GM18861 (cell line): Measurements from ENCODE around the gene SMG6.
A peak's percentile ranks its signal among the peaks of the same experiment; 100 is the strongest.

Source experiments
- ATAC-seq: cut with Tn5 transposase; IDR thresholded peaks from one replicate; pipeline ENCODE4 v1.9.1; 2021; ENCODE audit not compliant: unreplicated experiment

The SMG6 gene

DNA sequence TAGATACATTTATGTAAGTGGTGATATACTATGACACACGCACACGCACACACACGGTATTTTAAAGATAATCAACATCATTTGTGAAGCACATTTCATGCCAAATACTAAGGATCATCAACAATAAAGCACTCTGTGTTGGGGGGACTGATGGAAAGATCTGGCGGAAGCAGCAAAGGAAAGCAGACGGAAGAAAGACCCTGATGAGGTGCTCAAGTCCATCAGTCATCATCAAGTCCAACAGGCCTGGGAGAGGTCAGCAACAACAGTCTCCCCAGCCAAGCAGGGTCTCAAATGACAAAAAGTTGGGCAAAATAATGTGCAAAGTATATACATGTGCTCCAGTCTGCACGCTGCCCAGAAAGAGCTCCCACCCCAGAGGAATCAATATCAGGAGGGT, 193.1 kb downstream of the SMG6 start:
- ATAC-seq, result no peak

DNA sequence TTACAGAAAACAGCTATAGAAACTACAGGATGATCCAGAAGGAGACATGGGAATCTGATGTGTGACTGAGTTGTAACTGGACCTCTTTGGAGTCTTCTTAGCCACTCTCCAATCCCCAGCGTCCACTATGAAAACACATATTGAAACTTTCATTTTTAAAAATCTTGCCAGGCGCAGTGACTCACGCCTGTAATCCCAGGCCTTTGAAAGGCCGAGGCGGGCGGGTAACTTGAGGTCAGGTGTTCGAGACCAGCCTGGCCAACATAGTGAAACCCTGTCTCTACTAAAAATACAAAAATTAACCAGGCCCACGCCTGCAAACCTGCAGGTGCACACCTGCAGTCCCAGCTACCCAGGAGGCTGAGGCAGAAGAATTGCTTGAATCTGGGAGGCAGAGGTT, 195.4 kb downstream of the SMG6 start:
- ATAC-seq, result no peak

DNA sequence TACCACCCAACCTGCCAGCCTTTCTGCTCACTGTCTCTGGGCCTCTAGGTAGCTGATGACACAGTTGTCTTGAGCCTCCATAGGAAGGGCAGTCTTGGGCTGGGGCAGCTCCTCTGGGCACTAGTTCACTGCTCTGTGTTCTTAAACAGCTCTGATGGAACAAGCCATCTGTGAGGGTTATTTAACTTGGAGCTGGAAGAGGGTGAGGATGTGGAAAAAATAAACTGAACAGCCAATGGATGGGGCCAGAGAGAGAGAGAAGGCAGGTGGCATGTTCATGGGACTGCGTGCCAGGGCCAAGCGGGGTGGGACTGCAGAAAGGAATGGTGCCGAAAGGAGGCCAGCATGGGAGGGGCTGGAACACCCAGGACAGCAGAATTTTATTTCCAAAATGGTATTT, 196.1 kb downstream of the SMG6 start:
- ATAC-seq, result no peak

DNA sequence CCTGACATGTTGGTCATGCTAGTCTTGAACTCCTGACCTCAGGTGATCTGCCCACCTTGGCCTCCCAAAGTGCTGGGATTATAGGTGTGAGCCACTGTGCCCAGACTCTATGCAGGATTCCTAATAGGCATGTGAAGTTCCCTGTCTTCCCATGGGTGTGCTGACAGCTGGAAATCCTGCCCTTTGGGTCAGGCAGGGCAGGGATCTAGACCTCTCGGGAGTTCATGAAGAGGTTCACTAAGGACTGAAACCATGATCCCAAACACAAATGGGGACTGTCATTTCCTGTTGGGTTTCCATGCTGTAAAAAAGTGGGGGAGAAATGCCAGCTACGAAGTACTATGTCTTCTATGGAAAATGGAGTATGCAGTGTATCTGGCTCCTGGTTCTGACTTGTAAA, 196.5 kb downstream of the SMG6 start:
- ATAC-seq, result no peak

DNA sequence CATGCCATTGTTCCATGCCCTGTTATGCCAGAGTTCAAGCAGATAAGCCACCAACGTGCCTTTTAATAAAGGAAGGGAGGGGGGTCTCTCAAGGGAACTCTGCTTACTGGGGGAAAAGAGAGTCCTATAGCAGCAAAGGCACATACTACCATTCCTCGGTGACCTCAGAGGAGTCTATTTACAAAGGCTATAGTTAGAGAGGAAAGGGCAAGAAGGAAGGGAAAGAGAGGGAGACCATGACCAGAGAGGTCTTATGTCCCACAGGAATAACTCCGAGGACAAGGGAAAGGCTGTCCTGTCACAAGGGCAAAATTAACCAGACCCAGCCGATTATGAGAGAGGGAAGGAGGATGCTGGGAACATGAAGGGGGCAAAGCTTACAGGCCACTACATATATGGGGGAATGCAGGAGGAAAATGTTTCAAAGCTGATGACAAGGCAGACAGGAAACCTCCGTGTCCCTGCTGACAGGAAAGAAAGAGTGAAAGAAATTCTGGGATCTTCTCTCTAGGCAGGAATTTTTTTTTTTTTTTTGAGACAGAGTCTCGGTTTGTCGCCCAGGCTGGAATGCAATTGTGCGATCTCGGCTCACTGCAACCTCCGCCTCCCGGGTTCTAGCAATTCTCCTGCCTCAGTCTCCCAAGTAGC, 197.2 kb downstream of the SMG6 start:
- ATAC-seq, result no peak

DNA sequence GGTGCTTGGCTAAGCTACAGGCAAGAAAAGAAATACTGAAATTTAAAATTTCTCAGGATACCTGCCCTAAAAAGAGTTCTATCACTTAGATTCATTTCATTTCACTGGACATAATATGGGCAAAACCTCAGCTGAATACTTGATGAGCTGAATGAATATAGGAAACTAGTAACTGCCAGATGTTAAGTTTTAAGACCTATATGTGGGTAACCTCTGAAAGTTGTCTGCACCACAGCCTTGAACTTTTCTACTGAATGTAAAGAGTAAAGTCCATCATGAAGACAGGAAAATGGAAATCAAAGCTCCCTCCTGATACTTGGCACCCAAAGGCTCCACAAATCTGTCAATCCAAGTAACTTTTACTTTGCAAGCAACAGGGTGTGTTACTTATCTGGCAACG, 197.9 kb downstream of the SMG6 start:
- no peak for ATAC-seq

DNA sequence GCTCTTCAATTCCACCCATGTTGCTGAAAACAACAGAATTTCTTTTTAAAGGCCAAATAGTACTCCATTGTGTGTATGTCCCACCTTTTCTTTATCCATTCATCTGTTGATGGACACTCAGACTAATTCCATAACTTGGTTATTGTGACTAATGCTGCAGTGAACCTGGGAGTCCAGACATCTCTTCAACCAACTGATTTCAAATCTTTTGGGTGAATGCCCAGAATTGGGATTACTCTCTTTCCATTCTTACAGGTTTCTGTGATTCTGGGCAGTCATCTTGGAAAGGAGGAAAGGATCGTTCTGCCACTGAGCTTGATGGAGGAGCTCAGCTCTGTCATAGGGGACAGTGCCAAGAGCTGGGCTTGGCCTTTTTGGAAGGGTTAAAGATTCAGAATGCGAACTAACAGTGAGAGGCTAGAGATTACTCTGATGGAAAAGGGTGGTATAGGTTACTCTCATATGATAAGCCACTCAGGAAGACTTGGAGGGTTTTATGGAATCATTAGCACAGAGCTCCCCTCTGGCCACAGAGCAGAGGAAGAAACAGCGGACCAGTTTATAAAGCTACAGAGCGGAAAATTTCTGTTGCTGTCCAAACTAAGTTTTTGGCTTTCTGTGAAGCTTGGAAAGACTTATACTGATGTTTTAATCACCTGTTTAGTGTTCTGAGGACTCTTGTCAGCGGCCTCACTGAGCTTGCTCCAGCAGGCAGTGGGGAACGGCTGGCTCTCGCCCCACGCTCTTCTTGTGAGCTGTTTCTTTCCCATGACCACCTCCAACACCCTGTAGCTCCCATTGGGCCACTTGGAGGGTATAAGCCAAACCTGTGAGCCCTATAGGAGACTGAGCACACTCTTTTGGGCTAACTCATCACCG, 200.4 kb downstream of the SMG6 start:
- ATAC-seq, result no peak

DNA sequence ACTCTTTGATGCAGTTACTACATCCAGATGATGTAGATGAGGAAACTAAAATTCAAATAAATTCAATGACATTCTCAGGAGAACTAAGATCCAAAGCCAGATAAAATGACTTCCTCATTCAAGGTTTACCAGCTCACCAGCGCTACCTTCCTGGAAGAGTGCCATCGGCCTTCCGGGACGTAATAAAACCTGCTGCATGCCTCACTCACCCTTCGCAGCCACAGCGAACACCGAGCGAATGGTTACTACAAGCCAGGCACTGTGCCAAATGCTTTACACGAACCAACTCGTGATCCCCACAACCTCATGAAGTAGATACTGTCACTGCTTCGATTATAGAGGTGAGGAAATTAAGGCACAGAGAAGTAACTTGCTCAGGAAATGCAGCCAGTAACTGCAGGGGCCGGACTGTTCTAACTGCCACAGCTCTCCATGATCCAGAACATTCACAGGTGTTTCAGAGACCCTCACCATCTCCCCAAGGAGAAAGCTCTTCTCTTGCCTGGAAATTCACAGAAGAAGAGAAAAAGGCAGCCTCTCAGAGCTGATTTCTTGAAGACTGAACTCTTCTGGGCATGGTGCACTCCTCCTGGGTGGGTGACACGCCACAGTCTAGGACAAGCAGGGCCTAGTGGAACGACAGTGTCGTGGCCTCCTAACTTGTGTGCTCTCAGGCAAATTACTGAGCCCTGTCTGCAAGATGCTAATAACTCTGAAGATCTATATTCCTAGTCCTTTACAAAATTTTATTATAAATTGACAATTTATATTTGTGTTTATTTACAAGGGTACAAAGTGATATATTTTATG, 201.9 kb downstream of the SMG6 start:
- ATAC-seq, result no peak

DNA sequence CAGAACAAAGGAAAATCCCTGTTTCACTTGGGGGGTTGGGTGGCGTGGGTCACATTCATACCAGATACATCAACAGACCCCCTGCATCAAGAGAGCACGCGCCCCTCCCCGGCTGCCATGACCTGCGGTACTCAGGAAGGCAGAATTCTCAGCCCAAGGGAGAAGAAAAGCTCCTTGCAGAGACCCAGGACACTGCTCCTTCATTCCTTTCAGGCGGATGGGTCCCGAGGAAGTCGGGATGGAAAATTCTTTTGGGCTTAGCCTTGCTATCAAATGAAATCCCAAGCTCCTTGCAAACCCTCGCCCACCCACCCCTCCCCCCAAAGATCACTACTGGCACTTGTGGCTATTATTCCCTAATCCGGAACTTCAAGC, 208.1 kb downstream of the SMG6 start:
- ATAC-seq, result no peak

DNA sequence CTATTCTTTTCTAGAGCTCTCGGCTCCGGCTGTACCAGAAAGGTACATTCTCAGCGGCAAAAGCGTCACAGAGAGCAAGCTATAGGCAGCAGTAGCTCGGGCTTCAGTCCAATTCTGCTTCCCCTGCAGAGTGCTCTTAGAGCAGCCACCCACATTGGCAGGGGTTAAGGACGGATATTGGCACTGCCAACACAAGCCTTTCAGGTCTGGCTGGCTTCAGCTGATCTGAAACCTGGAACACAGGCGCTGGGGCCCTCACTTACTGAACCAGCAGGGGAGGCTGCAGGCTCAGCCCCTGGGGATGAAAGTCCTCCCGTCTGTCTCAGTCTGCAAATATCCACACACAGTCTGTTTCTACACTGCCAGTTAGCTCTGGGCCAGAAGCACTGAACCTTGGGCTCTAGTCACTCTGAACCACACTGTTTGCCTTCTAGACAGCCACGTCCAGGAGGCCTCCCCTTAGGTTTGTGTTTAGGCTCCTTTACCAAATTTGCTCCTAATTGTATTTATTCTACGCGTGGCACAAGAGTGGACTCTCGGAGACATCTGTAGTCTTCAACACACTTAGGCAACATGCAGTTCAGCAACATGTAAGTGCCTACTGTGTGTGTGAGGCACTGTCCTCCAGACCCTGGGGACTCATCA, 208.6 kb downstream of the SMG6 start:
- no peak for ATAC-seq

DNA sequence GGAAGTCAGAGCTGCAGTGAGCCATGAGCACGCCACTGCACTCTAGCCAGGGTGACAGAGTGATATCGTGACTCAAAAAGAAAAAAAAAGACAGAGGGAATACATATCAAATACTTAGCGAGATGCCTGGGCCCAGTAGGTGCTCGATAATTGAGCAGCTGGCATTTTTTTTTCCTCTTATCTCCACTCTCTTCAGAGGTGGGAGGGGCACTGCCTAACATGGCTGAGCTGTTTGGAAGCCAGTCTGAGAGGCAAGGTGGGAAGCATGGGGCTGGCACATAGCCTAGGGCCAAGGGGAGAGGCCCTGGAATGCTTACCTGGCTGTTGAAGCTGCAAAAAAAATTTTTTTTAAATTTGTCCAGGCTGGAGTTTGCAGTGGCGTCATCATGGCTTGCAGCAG, 210.2 kb downstream of the SMG6 start:
- no peak for ATAC-seq

DNA sequence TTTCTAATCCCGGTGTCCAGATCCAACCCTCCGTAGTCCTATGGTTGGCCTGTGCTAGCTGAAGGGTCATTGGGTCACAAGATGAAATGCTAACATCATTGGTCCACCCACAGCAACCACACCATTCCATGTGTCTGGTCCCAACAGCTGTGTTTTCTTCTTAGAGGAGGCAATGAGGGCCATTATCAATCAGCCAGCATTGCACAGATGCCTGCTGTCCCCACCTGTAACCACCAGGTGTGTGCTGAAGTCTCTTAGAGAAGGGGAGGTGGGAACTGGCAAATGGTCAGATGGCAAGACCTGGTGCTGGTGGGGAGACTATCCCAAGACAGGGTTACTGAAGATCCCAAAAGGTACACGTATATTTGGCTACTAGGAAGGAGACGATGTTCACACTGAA, 211.3 kb downstream of the SMG6 start:
- no peak for ATAC-seq

DNA sequence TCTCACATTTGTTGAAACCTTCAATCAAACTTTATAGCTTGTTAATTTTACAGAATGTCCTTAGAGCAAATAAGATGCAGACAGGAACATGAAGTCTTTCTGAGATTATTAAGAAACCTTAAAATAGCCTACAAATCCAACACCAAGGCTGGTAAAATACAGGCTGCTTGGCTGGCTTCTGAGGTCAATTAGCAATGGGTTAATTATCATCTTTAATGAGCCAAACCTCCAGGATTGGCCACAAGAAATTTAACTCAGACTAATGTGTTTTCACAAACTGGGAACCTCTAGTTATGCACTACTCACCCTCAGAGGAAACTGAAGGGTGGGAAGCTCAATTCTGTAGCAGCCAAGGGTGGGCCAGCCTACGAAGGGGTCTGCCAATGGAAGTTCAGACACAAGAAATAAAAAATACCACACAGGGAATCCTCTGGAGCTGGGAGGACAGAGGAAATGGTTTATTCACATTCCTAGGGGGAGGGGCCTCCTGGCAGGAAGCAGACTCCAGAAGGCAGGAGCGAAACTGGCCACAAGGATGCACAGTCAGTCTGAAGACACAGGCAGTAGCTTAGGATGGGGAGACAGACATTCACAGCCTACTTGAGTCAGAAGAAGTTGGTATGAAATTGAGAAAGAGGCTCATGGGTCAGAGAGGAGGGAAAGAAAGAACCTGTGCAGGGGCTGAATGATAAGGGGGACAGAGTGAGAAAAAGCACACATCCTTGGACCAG, 212.6 kb downstream of the SMG6 start:
- no peak for ATAC-seq

DNA sequence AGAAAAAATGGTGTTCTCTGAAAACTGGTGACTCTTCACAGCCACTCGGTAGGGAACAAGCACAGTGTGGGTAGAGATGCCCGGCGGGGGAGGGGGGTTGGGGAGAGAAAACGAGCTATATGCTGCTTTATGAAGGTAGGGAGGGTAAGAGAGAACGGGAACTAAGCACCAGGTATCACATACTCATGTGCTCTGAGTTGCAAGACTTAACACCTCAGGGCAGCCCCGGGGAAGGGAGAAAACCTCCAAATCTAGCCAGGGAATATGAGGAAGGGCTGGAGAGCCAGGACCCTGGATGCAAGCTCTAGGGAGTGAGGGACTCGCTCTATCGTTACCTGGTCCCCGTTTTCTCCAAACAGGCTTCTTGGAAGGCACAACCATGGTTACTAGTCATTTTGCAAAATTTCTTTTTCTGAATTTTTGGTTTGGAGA, 213.4 kb downstream of the SMG6 start:
- ATAC-seq, result no peak

DNA sequence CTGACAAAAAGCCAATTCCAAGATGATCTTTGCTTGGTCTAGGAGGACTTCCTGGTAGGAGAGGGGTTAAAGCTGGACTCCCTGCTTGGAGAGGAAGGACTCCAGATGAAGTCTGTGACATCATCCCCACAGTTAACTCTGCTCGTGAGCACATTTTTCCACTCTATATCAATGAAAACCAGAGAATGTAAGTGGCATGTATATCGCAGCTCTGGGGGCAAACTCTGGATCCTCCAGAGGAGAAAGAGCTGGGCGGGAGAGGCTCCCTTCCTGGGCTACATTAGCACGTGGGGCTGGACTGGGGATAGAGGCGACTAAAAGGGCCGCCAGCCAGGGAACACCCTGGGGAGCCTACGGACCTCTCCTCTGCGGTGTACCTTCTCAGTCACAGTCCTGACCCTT, 214.6 kb downstream of the SMG6 start:
- peak; percentile 13 for ATAC-seq

DNA sequence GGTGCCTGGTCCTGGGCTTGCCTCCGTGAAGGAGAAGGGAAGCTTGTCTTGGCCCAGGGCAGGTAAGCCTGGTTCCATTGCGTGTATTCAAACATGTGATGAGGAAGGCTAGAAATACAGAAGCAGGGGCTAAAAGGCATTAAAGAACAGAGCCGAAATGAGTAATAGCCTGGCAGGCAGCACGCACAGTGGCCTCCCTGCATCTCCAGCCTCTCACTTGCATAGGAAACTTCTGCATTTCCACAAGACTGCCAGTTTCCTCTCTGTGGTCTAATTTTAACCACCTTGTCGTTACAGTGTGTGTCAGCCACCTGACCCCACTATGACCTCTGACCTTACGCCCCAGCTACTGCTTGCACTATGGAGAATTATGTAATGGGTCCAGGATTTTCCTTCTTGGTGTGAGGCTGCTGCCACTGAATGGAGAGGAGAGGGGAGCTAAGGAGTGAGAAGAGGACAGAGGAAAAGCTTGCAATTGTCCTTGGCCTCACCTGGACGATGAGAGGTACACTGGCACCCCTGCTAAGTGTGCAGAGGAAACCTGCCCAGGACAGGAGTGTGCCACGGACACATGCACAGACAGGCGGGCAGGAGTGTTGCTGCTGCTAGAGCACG, 215.9 kb downstream of the SMG6 start:
- no peak for ATAC-seq

DNA sequence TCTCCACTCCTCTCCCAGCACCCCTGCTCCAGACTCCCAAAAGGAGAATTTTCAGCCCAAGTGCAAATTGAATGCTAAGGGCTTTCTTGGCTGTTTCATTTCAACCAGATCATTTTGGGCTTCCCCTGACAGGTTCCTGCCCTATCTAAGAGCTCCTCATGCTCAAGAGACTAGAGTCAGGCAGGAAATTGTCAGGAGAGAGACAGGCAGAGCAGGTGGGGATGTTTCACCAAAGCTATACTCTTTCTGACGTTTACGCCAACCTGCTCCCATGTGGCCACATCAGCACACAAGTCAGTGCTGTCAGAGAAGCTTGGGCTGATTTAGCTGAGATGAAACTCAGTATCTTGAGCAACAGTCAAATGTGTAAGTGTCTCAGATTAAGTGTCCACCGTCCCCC, 217.3 kb downstream of the SMG6 start:
- no peak for ATAC-seq

DNA sequence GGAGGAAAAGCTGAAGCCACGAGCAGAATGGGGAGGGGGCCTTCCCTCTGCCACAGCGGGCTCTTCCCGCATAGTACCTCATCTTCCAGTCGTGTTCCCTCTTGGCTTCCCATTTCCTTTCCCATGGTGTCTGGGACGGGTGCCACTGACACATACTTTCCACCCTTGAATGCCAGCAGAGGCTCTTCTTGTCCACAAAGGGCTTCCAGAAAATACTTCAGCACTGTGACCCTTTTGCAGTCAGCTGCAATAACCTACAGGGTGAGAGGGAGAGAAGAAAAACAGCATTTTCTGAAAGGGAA, 218.0 kb downstream of the SMG6 start:
- no peak for ATAC-seq

DNA sequence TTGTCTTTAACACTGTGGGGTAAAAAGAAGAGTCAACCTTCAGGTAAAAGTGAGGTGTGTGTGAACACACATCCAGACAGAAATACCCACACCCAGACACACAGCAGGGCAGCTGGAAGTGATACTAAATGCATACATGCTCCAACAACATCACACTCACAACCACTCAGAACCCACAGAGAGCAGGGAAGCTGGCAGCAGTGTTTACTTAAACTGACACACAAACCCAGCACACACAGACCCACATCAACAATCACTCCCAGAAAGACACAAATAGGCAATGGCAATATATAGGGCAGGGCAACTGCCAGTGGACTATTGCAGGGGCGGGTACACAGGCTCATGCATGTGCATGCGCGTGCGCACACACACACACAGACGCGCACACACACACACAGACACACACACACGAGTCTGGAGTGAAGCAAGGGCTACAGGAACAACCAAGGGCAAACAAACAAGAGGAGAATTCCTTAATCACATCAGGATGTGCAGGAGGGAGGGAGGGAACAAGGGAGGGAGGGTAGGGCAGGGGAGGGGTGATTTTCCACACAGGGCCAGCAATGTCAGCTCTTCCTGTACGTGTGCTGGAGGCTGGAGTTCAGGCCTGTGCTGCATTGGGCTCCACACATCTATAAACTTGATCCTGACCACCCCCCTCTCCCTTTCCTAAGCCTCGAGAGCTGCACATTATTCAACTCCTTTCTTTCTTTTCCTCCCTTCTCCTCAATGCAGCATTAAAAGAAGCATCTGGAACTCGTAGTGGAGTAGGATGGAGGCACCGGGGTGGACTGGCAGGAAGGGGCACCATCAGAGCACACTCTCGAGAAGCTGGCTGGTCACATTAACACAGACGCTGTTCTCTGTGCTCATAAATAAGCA, 218.6 kb downstream of the SMG6 start:
- no peak for ATAC-seq
